NCI-H187 treated with DMSO at 0.1 percent for 48 hours (cell line): ENCODE data around the gene SMARCE1.

ENCODE experiments used
- DNase-seq: peaks from one replicate; lab custom pipeline; 2025; lab: John Stamatoyannopoulos, UW

The SMARCE1 gene

DNA sequence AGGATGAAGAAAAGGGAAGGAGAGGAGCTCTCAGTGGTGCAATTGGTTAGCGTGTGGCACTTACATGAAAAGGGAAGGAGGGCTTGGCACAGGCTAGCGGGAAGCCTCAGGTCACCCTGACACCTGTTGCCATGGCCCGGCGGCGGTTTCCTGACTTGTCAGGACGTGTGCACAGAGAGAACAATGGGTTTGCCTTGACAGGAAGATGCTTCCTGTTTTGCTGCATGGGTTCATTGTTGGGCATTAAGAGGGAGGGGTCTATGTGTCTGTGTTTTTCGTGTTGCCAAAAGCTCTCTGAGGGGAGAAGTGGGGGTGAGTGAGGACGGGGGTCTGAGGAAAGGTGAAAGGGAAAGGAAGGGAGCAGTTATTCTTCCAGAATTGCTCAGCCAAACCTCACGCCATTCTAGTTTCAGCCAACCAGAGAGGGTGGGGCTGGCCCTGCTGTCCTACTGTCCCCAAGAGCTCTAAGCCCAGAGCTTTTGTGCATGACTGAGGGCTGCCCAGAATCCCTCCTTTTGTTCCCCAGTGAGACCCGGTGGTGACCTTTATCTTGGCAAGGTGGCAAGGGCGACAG lies 65.2 kb downstream of the SMARCE1 start:
- DNase-seq, result peak; percentile 19

DNA sequence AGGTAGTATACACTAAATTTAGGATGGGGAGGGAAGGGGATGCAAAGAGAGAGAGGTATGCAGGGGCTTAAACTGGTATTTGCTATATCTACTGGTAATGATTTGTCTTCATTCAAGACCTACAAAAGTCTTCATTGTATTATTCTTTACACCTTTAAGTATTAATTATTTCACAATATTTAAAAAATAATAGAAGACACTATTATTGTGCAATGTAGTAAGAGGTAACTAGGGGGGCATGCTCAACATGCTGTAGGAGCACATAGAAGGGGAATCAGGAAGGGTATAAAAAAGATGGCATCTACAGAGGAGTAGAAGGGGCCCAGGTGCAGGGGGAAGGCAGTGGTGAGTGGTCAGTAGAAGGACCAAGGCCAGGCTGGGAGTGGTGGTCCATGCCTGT lies 67.5 kb downstream of the SMARCE1 start:
- DNase-seq, result no peak

DNA sequence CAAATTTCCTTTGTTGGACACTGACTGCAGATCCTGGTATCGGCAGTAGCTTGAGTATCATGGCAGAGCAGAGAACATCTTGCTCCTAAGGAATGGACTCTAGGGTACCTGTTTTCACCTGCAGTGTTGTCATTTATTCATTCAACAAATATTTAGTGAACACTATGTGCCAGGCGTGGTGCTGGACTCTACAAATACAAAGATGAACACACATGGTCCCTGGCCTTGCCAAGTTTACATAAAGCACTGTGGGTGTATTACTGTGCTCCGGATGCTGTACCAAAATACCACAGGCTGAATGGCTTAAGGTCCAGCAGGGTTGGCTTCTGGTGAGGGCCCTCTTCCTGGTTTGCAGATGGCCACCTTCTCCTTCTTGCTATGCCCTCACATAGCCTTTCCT lies 68.1 kb downstream of the SMARCE1 start:
- no peak for DNase-seq

DNA sequence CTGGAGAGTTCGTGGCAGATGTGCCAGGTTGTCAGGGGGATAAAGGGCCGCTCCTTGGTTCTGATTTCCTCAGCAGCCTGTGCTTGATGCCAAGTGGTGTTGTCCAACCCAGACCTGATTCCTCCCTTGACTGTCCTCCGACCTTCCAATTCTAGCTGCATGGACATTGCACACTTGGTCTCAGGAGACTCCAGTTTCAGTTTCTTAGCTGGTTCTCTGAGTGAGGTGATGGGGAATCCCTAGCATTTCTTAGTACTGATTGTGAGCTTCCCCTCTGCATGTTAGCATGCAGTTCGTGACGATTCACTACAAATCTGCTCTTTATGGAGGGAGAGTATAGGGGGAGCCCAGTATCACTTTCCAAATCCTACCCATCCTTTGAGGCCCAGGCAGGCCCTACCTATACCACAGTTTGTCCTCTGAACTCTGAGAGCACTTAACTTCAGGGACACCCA lies 70.0 kb downstream of the SMARCE1 start:
- DNase-seq, result no peak

DNA sequence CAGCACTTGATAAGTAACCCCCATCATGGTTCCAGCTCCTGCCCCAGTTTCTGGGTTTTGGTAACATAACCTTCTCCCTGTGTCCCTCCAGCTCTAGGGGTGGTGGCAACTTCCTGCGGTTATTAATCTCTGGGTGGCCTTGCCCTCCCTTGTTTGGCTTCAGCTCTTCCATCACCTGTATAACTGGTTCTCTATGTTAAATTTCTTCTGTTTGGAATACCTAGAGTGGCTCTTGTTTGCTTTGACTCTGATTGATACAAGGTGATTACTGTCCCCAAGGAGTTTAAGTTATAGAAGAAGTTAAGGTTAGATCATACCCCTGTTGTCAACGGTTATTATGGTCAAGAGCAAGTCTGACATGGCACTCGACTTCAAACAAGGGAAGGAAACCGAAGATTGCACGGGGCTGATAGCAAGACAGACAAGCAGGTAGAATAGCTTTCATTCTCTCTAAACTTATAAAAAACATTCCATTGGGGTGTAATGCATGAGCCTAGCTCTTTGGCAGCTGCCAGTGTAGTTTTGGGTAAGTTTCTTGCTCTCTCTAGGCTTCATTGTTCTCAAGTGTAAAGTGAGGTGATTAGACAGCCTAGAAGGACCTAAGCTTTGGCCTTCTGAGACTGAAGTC lies 71.4 kb downstream of the SMARCE1 start:
- no peak for DNase-seq
